OCI-LY3 (cell line): ENCODE measurements around the gene AP1M2.
"Not testable (repeated sequence)": the region's sequence is repeated elsewhere in the genome, so short reads cannot be mapped to it uniquely, and the experiment has no call there.

Experiments used
- H2AFZ ChIP-seq: fragments of 200-600, 300-600 bp; shearing (Covaris generic); 2 replicates; pipeline ENCODE4 v1.6.0; 2014; ENCODE audit warnings: antibody characterized with exemption, low read depth, low read length
- H3K27ac ChIP-seq: fragments of 200-600, 300-600 bp; sonication (generic); 2 replicates; pipeline ENCODE4 v1.5.1; 2014; ENCODE audit warnings: mild to moderate bottlenecking, low read length, moderate library complexity, mixed read lengths
- H3K27me3 ChIP-seq: fragments of 200-600, 300-600 bp; sonication (generic); 2 replicates; pipeline ENCODE4 v1.6.1; 2014; ENCODE audit warnings: low read depth, low read length, mixed read lengths
- H3K36me3 ChIP-seq: fragments of 200-600, 300-600 bp; sonication (generic); replicated peaks from 2 replicates; pipeline ENCODE3; 2014; ENCODE audit warnings: low read depth, low read length, mixed read lengths
- H3K4me1 ChIP-seq: fragments of 300-600, 200-600 bp; sonication (generic); 2 replicates; pipeline ENCODE4 v1.6.1; 2014; ENCODE audit warnings: low read length, mixed read lengths
- H3K4me2 ChIP-seq: fragments of 200-600, 300-600 bp; sonication (generic); 2 replicates; pipeline ENCODE4 v1.6.1; 2014; ENCODE audit warnings: low read length, mixed read lengths
- H3K4me3 ChIP-seq: fragments of 300-600, 200-600 bp; sonication (generic); 2 replicates; pipeline ENCODE4 v1.5.1; 2014; ENCODE audit warnings: antibody characterized with exemption, mild to moderate bottlenecking, low read length, moderate library complexity
- H3K79me2 ChIP-seq: fragments of 300-600, 200-600 bp; shearing (Covaris generic); 2 replicates; pipeline ENCODE4 v1.6.1; 2014; ENCODE audit warnings: mild to moderate bottlenecking, low read length, mixed read lengths
- H3K9ac ChIP-seq: fragments of 300-600, 200-600 bp; shearing (Covaris generic); 2 replicates; pipeline ENCODE4 v1.6.0; 2014; ENCODE audit warnings: mild to moderate bottlenecking, low read length, moderate library complexity
- H3K9me3 ChIP-seq: fragments of 200-600, 300-600 bp; shearing (Covaris generic); 2 replicates; pipeline ENCODE4 v1.6.1; 2014; ENCODE audit warnings: low read length, mixed read lengths; ENCODE audit not compliant: insufficient read depth
- H4K20me1 ChIP-seq: fragments of 200-600, 300-600 bp; sonication (generic); 2 replicates; pipeline ENCODE4 v1.6.1; 2016; ENCODE audit warnings: low read length, mixed read lengths; ENCODE audit not compliant: insufficient read depth
- CTCF ChIP-seq: fragments of 200-600, 300-600 bp; sonication (generic); IDR thresholded peaks from 2 replicates; pipeline ENCODE4 v1.5.1; 2014; ENCODE audit warnings: antibody characterized with exemption, low read length, low read depth
- EZH2phosphoT487 ChIP-seq: fragments of 200-600 bp; shearing (Covaris generic); IDR thresholded peaks from 2 replicates; pipeline ENCODE4 v1.6.1; 2018; ENCODE audit warnings: antibody characterized with exemption, mixed run types, low read depth

The AP1M2 gene

GRCh38 chr19:10552510-10553053 is 34.5 kb downstream of the AP1M2 start:
- H3K36me3 ChIP-seq = peaks cover 60% of the 10 kb centered on the region
- 0 out of 2 replicates have a peak, but pooled peaks cover 4% of the 10 kb centered on the region for H3K4me1 ChIP-seq
- H2AFZ ChIP-seq = no peak overlapping the region
- no peak for TF ChIP-seq EZH2phosphoT487
- TF ChIP-seq CTCF = no peak
- H3K4me2 ChIP-seq = no peak overlapping the region
- H3K79me2 ChIP-seq = no peaks in the 10 kb centered on the region
- no peaks in the 10 kb centered on the region for H4K20me1 ChIP-seq
- no peaks in the 10 kb centered on the region for H3K27me3 ChIP-seq
- no peak overlapping the region for H3K9ac ChIP-seq
- no peaks in the 10 kb centered on the region for H3K9me3 ChIP-seq
- no peak overlapping the region for H3K27ac ChIP-seq
- no peak overlapping the region for H3K4me3 ChIP-seq

GRCh38 chr19:10551698-10552301 is 35.3 kb downstream of the AP1M2 start:
- no peak overlapping the region for H2AFZ ChIP-seq
- no peaks in the 10 kb centered on the region for H3K79me2 ChIP-seq
- peaks cover 57% of the 10 kb centered on the region for H3K36me3 ChIP-seq
- H4K20me1 ChIP-seq = no peaks in the 10 kb centered on the region
- TF ChIP-seq CTCF (peak; percentile 36), EZH2phosphoT487 (no peak)
- no peaks in the 10 kb centered on the region for H3K27me3 ChIP-seq
- H3K9me3 ChIP-seq = no peaks in the 10 kb centered on the region
- no peak overlapping the region for H3K4me3 ChIP-seq
- H3K4me2 ChIP-seq = no peak overlapping the region
- H3K4me1 ChIP-seq = 0 out of 2 replicates have a peak, but pooled peaks cover 4% of the 10 kb centered on the region
- H3K27ac ChIP-seq = no peak overlapping the region
- H3K9ac ChIP-seq = no peak overlapping the region

- not testable (repeated sequence) for H3K4me1 ChIP-seq, H3K79me2 ChIP-seq, H3K27me3 ChIP-seq, H3K27ac ChIP-seq, H3K4me2 ChIP-seq, H2AFZ ChIP-seq, H3K9ac ChIP-seq, H3K9me3 ChIP-seq, H3K4me3 ChIP-seq, H4K20me1 ChIP-seq
- peaks cover 52% of the 10 kb centered on the region for H3K36me3 ChIP-seq
Observed at GRCh38 chr19:10551006-10551405, 36.1 kb downstream of the AP1M2 start.

- H3K36me3 ChIP-seq = peaks cover 46% of the 10 kb centered on the region
- H3K4me1 ChIP-seq = 0 out of 2 replicates have a peak, but pooled peaks cover 4% of the 10 kb centered on the region
Observed at GRCh38 chr19:10550336-10550735, 36.8 kb downstream of the AP1M2 start.

More at GRCh38 chr19:10550336-10550735, 36.8 kb downstream of the AP1M2 start:
- Histone ChIP-seq H3K4me2 (no peak overlapping the region), H3K9ac (no peak overlapping the region), H3K27ac (no peak overlapping the region), H2AFZ (no peak overlapping the region), H3K9me3 (no peaks in the 10 kb centered on the region), H3K4me3 (no peak overlapping the region), H3K79me2 (no peaks in the 10 kb centered on the region), H3K27me3 (no peaks in the 10 kb centered on the region), H4K20me1 (no peaks in the 10 kb centered on the region)
- TF ChIP-seq EZH2phosphoT487 (no peak), CTCF (no peak)
